ENCODE measurements around the gene MRPL32. TPM values are rescaled to one million over a fixed set of nuclear protein-coding genes. Genes with fewer than 3 reads are reported as not detected.
"Not testable (repeated sequence)": the region's sequence is repeated elsewhere in the genome, so short reads cannot be mapped to it uniquely, and the experiment has no call there.

The MRPL32 gene
- 10 to 100 TPM; 19.8 to 55.5 (median 45.4) TPM for polyA plus RNA-seq (ENCODE audit: low read depth in 6 of 6)

DNA sequence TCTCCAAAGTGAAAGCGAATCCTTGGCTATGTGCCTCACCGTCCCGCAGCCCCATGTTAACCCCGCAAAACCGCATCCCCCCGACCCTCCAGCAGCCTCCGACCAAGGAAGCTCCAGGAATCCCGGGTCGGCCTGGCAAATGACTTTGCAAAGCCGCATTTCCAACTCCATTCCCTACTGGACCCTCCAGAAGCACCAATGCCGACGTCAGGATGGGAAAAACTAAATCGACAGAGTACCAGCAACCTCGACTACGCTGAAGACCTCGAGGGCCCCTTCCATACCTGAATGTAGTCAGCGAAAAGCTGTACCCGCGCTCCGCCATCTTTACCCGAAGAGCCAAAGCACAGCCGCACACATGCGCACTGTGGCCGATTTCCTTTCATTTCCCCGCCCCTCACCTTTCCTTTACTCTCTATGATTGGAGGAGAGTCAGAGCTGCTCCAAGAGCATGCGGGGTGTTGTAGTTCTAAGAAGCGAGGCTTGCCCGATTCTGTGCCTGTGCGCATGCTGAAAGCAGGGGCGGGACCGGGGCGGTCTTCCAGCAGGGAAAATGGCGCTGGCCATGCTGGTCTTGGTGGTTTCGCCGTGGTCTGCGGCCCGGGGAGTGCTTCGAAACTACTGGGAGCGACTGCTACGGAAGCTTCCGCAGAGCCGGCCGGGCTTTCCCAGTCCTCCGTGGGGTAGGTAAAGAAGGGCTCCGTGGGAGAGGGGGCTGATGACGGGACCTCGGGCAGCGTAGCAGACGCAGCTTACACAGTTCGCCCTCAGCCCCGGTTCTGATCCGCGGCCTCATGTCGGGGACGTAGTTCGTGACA is at the start of gene MRPL32, which contains the start of gene PSMA2:
Gene MRPL32, plus strand, starts transcription at position 543 of the 818 bp plus-strand sequence. Its CDS starts 11 bp downstream, at position 554.
Gene PSMA2, minus strand, starts transcription at position 341 of the 818 bp plus-strand sequence. Its CDS starts 16 bp downstream, at position 325.
- Mint-ChIP-seq H3K9me3 (no peaks in the 10 kb centered on the region), H3K27ac (peak within 1 kb of the TSS; percentile 91 to 99 (median 96)), H3K4me1 (peaks cover 30 to 57% (median 46%) of the 10 kb centered on the region in 3 donors), H3K36me3 (peaks cover 0 to 8% of the 10 kb centered on the region in 2 donors), H3K4me3 (peak within 1 kb of the TSS; percentile 95 to 100 (median 98)), H3K27me3 (no peaks in the 10 kb centered on the region)
- ATAC-seq (ENCODE audit: low read depth in 2 of 2) (peak; percentile 98 to 99), DNase-seq (peak; percentile 94)

- ATAC-seq (ENCODE audit: low read depth in 2 of 2) = peak; percentile 73 to 74
- Mint-ChIP-seq H3K4me3 (peak overlapping the region in 4 of 8 donors; percentile 27 to 50 (median 44)), H3K36me3 (no peaks in the 10 kb centered on the region), H3K27me3 (peaks cover 0 to 3% (median 0%) of the 10 kb centered on the region in 3 donors), H3K4me1 (peaks cover 33 to 49% (median 38%) of the 10 kb centered on the region in 3 donors), H3K9me3 (no peaks in the 10 kb centered on the region), H3K27ac (no peak overlapping the region)
- DNase-seq = peak; percentile 28
Measured at GRCh38 chr7:42883950-42884349, 48.2 kb upstream of the MRPL32 start.

DNA sequence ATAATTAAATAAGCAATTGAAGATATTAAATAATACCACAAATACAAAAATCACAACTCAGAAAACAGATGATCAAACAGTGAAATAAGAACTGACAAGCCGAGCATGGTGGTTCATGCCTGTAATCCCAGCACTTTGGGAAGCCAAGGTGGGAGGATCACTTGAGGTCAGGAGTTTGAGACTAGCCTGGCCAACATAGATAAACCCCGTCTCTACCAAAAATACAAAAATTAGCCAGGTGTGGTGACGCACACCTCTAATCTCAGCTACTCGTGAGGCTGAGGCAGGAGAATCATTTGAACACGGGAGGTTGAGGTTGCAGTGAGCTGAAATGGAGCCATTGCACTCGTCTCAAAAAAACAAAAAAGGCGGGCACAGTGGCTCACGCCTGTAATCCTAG is 47.0 kb upstream of the MRPL32 start:
- not testable (repeated sequence) for ATAC-seq (ENCODE audit: low read depth in 2 of 2); H3K4me3 Mint-ChIP-seq; H3K36me3 Mint-ChIP-seq; H3K27me3 Mint-ChIP-seq; DNase-seq; H3K9me3 Mint-ChIP-seq; H3K27ac Mint-ChIP-seq
- H3K4me1 Mint-ChIP-seq = peaks cover 38 to 54% (median 42%) of the 10 kb centered on the region in 3 donors

DNA sequence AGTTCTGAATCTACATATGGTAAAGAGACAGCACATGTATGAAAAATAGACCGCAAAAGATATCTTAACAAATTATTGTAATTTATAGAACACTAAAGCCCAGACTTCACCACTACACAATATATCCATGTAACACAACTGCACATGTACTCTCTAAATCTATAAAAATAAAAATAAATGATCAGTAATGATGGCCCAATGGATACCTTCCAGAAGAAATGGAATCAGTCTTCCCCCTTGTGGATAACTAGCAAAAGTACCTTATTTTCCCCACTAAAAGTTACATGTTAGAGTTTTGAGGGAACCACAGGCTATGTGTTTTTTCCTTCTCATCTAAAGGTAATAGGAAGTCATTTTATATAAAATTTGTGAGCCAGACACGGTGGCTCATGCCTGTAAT is 46.0 kb upstream of the MRPL32 start:
- DNase-seq = no peak
- H3K4me1 Mint-ChIP-seq = peaks cover 38 to 54% (median 42%) of the 10 kb centered on the region in 3 donors
- H3K4me3 Mint-ChIP-seq = peak overlapping the region in 2 of 8 donors; percentile 1 to 94
- H3K9me3 Mint-ChIP-seq = no peaks in the 10 kb centered on the region
- no peaks in the 10 kb centered on the region for H3K27me3 Mint-ChIP-seq
- ATAC-seq (ENCODE audit: low read depth in 2 of 2) = no peak
- H3K36me3 Mint-ChIP-seq = no peaks in the 10 kb centered on the region
- peak overlapping the region in 1 of 6 donors; percentile 36 for H3K27ac Mint-ChIP-seq

GRCh38 chr7:42886893-42887505 is 45.2 kb upstream of the MRPL32 start:
- peaks cover 37 to 54% (median 40%) of the 10 kb centered on the region in 3 donors for H3K4me1 Mint-ChIP-seq
- DNase-seq = no peak
- peak overlapping the region; percentile 17 to 96 (median 90) for H3K4me3 Mint-ChIP-seq
- no peaks in the 10 kb centered on the region for H3K27me3 Mint-ChIP-seq
- H3K27ac Mint-ChIP-seq = peak overlapping the region; percentile 36 to 97 (median 88)
- ATAC-seq (ENCODE audit: low read depth in 2 of 2) = no peak
- no peaks in the 10 kb centered on the region for H3K36me3 Mint-ChIP-seq
- no peaks in the 10 kb centered on the region for H3K9me3 Mint-ChIP-seq

DNA sequence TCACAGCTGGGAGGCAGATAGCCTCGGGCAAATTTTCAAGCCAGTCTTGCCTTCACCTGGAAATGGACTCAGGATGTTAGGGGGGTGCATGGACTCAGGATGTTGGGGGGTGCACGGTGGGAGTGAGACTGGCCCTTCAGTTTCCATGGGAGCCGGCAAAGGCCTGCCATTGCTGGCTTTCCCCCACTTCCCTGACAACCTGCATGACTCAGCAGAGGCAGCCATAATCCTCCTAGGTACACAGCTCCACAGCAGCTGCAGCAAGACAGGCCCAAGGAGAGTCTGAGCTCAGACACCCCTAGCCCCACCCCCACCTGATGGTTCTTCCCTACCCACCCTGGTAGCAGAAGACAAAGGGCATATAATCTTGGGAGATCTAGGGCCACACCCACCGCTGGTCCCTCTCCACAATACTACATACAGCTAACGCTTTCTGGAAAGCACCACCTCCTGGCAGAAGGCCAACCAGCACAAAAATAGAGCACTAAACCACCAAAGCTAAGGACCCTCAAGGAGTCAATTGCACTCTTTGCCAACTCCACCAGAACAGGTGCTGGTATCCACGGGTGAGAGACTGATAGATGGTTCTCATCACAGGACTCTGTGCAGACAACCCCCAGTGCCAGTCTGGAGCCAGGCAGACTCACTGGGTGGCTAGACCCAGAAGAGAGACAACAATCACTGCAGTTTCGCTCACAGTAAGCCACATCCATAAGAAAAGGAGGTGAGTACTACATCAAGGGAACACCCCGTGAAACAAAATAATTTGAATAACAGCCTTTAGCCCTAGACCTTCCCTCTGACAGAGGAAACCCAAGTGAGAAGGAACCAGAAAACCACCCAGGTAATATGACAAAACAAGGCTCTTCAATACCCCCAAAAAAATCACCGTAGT is 38.6 kb upstream of the MRPL32 start:
- Mint-ChIP-seq H3K27me3 (peaks cover 0 to 15% (median 0%) of the 10 kb centered on the region in 3 donors), H3K4me3 (no peak overlapping the region), H3K4me1 (peaks cover 7 to 12% (median 9%) of the 10 kb centered on the region in 3 donors), H3K36me3 (peaks cover 15% of the 10 kb centered on the region in 2 donors), H3K9me3 (peaks cover 0 to 24% (median 13%) of the 10 kb centered on the region in 7 donors), H3K27ac (peak overlapping the region in 1 of 6 donors; percentile 38)
- ATAC-seq (ENCODE audit: low read depth in 2 of 2) (no peak), DNase-seq (no peak)

DNA sequence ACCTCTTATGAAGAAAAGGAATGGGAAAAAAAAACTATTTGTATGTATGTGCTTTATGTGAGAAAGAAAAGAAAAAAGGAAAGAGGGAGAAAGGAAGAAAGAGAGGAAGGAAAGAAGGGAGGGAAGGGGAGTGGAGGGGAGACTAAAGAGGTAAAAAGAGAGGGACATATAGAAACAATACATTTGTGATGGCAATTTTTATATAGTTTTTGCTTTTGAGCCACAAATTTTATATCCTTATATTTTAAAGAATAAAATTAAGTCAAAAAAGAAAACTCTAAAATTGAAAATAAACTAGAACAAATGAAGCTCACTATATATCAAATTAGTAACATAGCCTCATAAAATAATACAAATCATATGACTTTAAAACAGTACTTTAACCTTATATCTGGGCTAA is 31.3 kb upstream of the MRPL32 start:
- H3K4me1 Mint-ChIP-seq = no peaks in the 10 kb centered on the region
- H3K9me3 Mint-ChIP-seq = peaks cover 0 to 3% (median 0%) of the 10 kb centered on the region in 7 donors
- no peak overlapping the region for H3K27ac Mint-ChIP-seq
- no peak overlapping the region for H3K4me3 Mint-ChIP-seq
- ATAC-seq (ENCODE audit: low read depth in 2 of 2) = no peak
- no peaks in the 10 kb centered on the region for H3K36me3 Mint-ChIP-seq
- H3K27me3 Mint-ChIP-seq = peaks cover 0 to 4% (median 0%) of the 10 kb centered on the region in 3 donors
- DNase-seq = no peak

- DNase-seq (no peak), ATAC-seq (ENCODE audit: low read depth in 2 of 2) (no peak)
- no peak overlapping the region for H3K27ac Mint-ChIP-seq
- no peak overlapping the region for H3K4me3 Mint-ChIP-seq
- H3K27me3 Mint-ChIP-seq = no peaks in the 10 kb centered on the region
- no peaks in the 10 kb centered on the region for H3K36me3 Mint-ChIP-seq
- H3K9me3 Mint-ChIP-seq = no peaks in the 10 kb centered on the region
- peaks cover 0 to 1% (median 0%) of the 10 kb centered on the region in 3 donors for H3K4me1 Mint-ChIP-seq
Measured at GRCh38 chr7:42902331-42902730, 29.8 kb upstream of the MRPL32 start.

GRCh38 chr7:42906181-42906580 is 26.0 kb upstream of the MRPL32 start:
- DNase-seq (no peak), ATAC-seq (ENCODE audit: low read depth in 2 of 2) (no peak)
- peaks cover 8 to 11% (median 10%) of the 10 kb centered on the region in 3 donors for H3K4me1 Mint-ChIP-seq
- H3K27me3 Mint-ChIP-seq = no peaks in the 10 kb centered on the region
- H3K9me3 Mint-ChIP-seq = no peaks in the 10 kb centered on the region
- H3K27ac Mint-ChIP-seq = no peak overlapping the region
- H3K4me3 Mint-ChIP-seq = no peak overlapping the region
- no peaks in the 10 kb centered on the region for H3K36me3 Mint-ChIP-seq

DNA sequence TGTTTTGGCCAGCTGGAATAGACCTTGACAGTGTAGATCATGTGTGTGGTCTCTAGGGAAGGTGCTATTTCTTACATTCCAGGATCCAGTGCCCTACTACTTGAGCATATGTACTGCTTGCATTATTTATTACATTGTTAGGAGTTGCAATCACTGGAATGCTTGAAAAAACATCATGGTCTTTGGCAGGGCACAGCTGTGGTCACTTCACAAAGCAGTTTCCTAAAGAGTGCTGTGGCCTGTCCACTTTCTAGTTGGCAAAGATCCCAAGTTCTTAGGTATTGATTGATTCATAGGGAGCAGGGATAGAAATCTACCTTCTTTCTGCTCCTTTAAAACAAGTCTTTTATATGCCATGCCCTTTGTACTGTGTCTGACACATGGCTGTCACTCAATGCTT is 24.9 kb upstream of the MRPL32 start:
- ATAC-seq (ENCODE audit: low read depth in 2 of 2) = no peak
- no peak for DNase-seq
- no peaks in the 10 kb centered on the region for H3K36me3 Mint-ChIP-seq
- H3K27me3 Mint-ChIP-seq = no peaks in the 10 kb centered on the region
- peaks cover 13 to 17% (median 15%) of the 10 kb centered on the region in 3 donors for H3K4me1 Mint-ChIP-seq
- H3K27ac Mint-ChIP-seq = no peak overlapping the region
- H3K9me3 Mint-ChIP-seq = no peaks in the 10 kb centered on the region
- no peak overlapping the region for H3K4me3 Mint-ChIP-seq

DNA sequence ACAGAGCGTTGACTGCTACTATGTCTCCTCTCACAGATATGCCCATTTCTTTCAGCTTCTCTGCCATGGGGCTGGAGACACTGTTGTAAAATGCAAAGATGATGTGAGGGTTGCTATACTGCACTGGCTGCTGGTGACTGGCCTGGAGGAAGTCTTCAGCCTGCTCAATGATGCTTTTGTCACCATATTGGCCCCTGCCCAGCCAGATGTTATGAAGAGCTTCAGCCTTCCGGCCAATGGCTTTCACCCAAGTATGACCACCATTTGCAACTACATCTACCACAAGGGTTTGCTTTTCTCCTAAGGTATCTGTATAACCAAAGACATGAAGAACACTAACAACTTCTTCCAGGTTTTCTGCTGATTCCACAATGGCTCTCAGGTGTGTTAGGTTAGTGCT is 21.9 kb upstream of the MRPL32 start:
- Mint-ChIP-seq H3K4me3 (peak overlapping the region in 5 of 8 donors; percentile 25 to 97 (median 91)), H3K27me3 (no peaks in the 10 kb centered on the region), H3K27ac (peak overlapping the region in 1 of 6 donors; percentile 76), H3K4me1 (peaks cover 18 to 24% (median 22%) of the 10 kb centered on the region in 3 donors), H3K9me3 (no peaks in the 10 kb centered on the region), H3K36me3 (no peaks in the 10 kb centered on the region)
- ATAC-seq (ENCODE audit: low read depth in 2 of 2) (no peak), DNase-seq (no peak)

DNA sequence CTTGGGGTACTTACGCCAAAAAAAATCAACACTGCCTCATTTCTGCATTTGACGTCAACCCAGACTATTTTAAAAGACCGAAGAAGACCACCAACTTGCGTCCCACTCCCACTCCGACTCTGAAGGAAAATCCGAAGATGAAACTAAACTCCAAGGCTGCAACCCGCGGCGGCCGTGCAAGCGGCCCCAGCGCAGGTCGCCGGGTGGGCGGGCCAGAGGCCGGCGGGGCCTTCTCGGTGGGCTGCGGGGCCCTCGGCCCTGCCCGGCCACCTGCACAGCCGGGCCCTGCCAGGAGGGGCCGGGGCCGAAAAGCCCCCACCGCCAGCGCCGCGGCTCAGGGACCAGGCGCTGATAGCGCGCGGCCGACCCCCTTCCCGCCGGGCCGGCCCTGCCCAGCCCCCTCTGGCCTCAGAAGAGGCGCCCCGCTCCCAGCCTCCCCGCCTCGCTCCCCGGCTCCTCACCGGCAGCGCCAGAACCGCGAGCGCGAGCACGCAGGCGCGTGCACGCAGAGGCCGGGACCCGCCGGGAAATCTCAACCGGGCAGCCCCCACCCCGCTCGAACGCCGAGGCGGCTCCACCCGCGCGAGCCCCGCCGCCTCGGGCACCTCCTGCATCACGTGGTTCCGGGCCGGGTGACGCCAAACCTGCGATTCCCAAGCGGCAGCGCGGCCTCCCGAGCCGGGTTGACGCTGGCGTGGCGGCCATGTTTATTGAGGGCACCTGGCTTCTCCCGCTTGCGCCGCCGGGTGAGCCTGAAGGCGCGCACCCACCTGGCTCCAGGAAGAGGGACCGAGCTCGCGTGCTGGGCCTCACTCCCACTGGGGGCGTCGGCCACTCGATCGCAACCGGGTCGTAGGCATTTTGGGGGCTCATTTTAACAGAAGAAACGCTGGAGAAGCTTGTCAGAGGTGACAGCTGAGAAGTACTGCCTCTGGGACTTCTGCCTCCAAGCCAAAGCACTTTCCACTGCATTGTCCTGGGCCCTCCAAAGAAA is 20.4 kb upstream of the MRPL32 start, which contains the start of gene C7orf25:
Gene C7orf25, minus strand, starts transcription at position 617 of the 994 bp plus-strand sequence. CDS start 1,170 bp downstream, outside the sequence.
- ATAC-seq (ENCODE audit: low read depth in 2 of 2) = peak; percentile 94 to 95
- Mint-ChIP-seq H3K4me3 (peak within 1 kb of the TSS; percentile 86 to 97 (median 94)), H3K36me3 (no peaks in the 10 kb centered on the region), H3K27ac (peak within 1 kb of the TSS; percentile 82 to 98 (median 95)), H3K9me3 (no peaks in the 10 kb centered on the region), H3K27me3 (no peaks in the 10 kb centered on the region), H3K4me1 (peaks cover 23 to 30% (median 29%) of the 10 kb centered on the region in 3 donors)
- peak; percentile 95 for DNase-seq
